NOMO-1 treated with DMSO at 0.1 percent for 48 hours (cell line): Measurements from ENCODE around the gene LPAR1.

Source experiments
- DNase-seq: peaks from one replicate; lab custom pipeline; 2025; ENCODE audit not compliant: unreplicated experiment; lab: John Stamatoyannopoulos, UW

The LPAR1 gene

GRCh38 chr9:110921705-110922104 lies 116.6 kb downstream of the LPAR1 start:
- no peak for DNase-seq

GRCh38 chr9:110919609-110920008 lies 118.7 kb downstream of the LPAR1 start:
- DNase-seq = peak; percentile 72

- no peak for DNase-seq
Observed at GRCh38 chr9:110919050-110919435, 119.2 kb downstream of the LPAR1 start.

- no peak for DNase-seq
Observed at GRCh38 chr9:110918316-110919049, 119.8 kb downstream of the LPAR1 start.

- DNase-seq = no peak
Observed at GRCh38 chr9:110916403-110916802, 121.9 kb downstream of the LPAR1 start.

GRCh38 chr9:110912419-110913291 lies 125.6 kb downstream of the LPAR1 start:
- DNase-seq = peak; percentile 19

GRCh38 chr9:110911659-110912418 lies 126.4 kb downstream of the LPAR1 start:
- DNase-seq = peak; percentile 19

GRCh38 chr9:110908894-110909293 lies 129.4 kb downstream of the LPAR1 start:
- DNase-seq = peak; percentile 17

- no peak for DNase-seq
Observed at GRCh38 chr9:110900917-110901316, 137.4 kb downstream of the LPAR1 start.

- DNase-seq = no peak
Observed at GRCh38 chr9:110900456-110900855, 137.8 kb downstream of the LPAR1 start.

GRCh38 chr9:110898866-110899265 lies 139.4 kb downstream of the LPAR1 start:
- no peak for DNase-seq

- no peak for DNase-seq
Observed at GRCh38 chr9:110898358-110898757, 139.9 kb downstream of the LPAR1 start.

GRCh38 chr9:110897943-110898342 lies 140.3 kb downstream of the LPAR1 start:
- DNase-seq = no peak

- DNase-seq = no peak
Observed at GRCh38 chr9:110895147-110895905, 142.9 kb downstream of the LPAR1 start.

- DNase-seq = no peak
Observed at GRCh38 chr9:110894731-110895130, 143.5 kb downstream of the LPAR1 start.

- DNase-seq = no peak
Observed at GRCh38 chr9:110892689-110893088, 145.6 kb downstream of the LPAR1 start.

GRCh38 chr9:110891760-110892159 lies 146.5 kb downstream of the LPAR1 start:
- peak; percentile 94 for DNase-seq

- no peak for DNase-seq
Observed at GRCh38 chr9:110890416-110890815, 147.9 kb downstream of the LPAR1 start.

GRCh38 chr9:110887276-110887675 lies 151.0 kb downstream of the LPAR1 start:
- no peak for DNase-seq

GRCh38 chr9:110886832-110887231 lies 151.4 kb downstream of the LPAR1 start:
- DNase-seq = no peak

GRCh38 chr9:110880189-110880588 lies 158.1 kb downstream of the LPAR1 start:
- DNase-seq = no peak
